GM23338 (cell line): ENCODE data around the gene BCAS1. TPM values are rescaled to one million over a fixed set of nuclear protein-coding genes. Genes with fewer than 3 reads are reported as not detected.

Experiments used
- ATAC-seq: fragments of 200-7000 bp; cut with Tn5 transposase; 3 replicates; pipeline ENCODE4 v1.9.1; 2020
- DNase-seq: peaks from one replicate; pipeline ENCODE4 v3.0.0-alpha.2; 2015; ENCODE audit warnings: low spot score
- H2AFZ ChIP-seq: fragments of 200-600 bp; sonication (generic); 2 replicates; pipeline ENCODE4 v1.8.0; 2016; ENCODE audit warnings: antibody characterized with exemption, mild to moderate bottlenecking, moderate library complexity
- H3F3A ChIP-seq: fragments of 200-600 bp; sonication (generic); replicated peaks from 2 replicates; pipeline ENCODE4 v1.8.0; 2017; ENCODE audit warnings: antibody characterized with exemption, mixed run types, low read depth
- H3K27ac ChIP-seq: fragments of 200-600 bp; sonication (generic); 2 replicates; pipeline ENCODE4 v1.6.1; 2016; ENCODE audit warnings: low read depth
- H3K27me3 ChIP-seq: fragments of 200-600 bp; sonication (generic); 2 replicates; pipeline ENCODE4 v1.8.0; 2016; ENCODE audit warnings: mild to moderate bottlenecking, mixed run types, moderate library complexity; ENCODE audit not compliant: insufficient read depth
- H3K36me3 ChIP-seq: fragments of 200-600 bp; sonication (generic); 2 replicates; pipeline ENCODE4 v1.8.0; 2016; ENCODE audit warnings: mild to moderate bottlenecking; ENCODE audit not compliant: insufficient read depth
- H3K4me1 ChIP-seq: fragments of 200-600 bp; sonication (generic); 2 replicates; pipeline ENCODE4 v1.8.0; 2016; ENCODE audit warnings: mild to moderate bottlenecking, moderate library complexity; ENCODE audit not compliant: insufficient read depth
- H3K4me2 ChIP-seq: fragments of 200-600 bp; sonication (generic); 2 replicates; pipeline ENCODE4 v1.7.1; 2017; ENCODE audit warnings: mixed run types
- H3K4me3 ChIP-seq: fragments of 200-600 bp; sonication (generic); 2 replicates; pipeline ENCODE4 v1.6.1; 2016; ENCODE audit warnings: mixed run types
- H3K79me2 ChIP-seq: fragments of 200-600 bp; sonication (generic); replicated peaks from 2 replicates; pipeline ENCODE4 v1.8.0; 2017; ENCODE audit warnings: mild to moderate bottlenecking; ENCODE audit not compliant: insufficient read depth
- H3K9me2 ChIP-seq: fragments of 200-600 bp; sonication (generic); 2 replicates; pipeline ENCODE4 v1.8.0; 2017; ENCODE audit not compliant: insufficient read depth
- H4K20me1 ChIP-seq: fragments of 200-600 bp; sonication (generic); replicated peaks from 2 replicates; pipeline ENCODE4 v1.8.0; 2017; ENCODE audit warnings: mild to moderate bottlenecking; ENCODE audit not compliant: insufficient read depth
- H3K27ac Mint-ChIP-seq: 2 replicates; pipeline ENCODE4 v1.8.0; 2020; ENCODE audit warnings: inconsistent platforms, mild to moderate bottlenecking, moderate library complexity, mixed read lengths
- H3K27me3 Mint-ChIP-seq: 3 replicates; pipeline ENCODE4 v1.8.0; 2022; ENCODE audit warnings: low read depth, mild to moderate bottlenecking, moderate library complexity, mixed read lengths, inconsistent platforms; ENCODE audit not compliant: insufficient read depth, poor library complexity
- H3K36me3 Mint-ChIP-seq: 3 replicates; pipeline ENCODE4 v1.8.0; 2021; ENCODE audit warnings: low read depth, mild to moderate bottlenecking, inconsistent platforms, moderate library complexity, mixed read lengths
- H3K4me1 Mint-ChIP-seq: 3 replicates; pipeline ENCODE4 v1.8.0; 2020; ENCODE audit warnings: mild to moderate bottlenecking, inconsistent platforms, mixed read lengths
- H3K4me3 Mint-ChIP-seq: 3 replicates; pipeline ENCODE4 v1.8.0; 2021; ENCODE audit warnings: moderate library complexity, mild to moderate bottlenecking, inconsistent platforms, mixed read lengths
- H3K9me3 Mint-ChIP-seq: 3 replicates; pipeline ENCODE4 v1.8.0; 2020; ENCODE audit warnings: moderate library complexity, mild to moderate bottlenecking, inconsistent platforms, mixed read lengths
- CREB1 ChIP-seq: fragments of 250-450 bp; sonication (Bioruptor Pico); IDR thresholded peaks from 2 replicates; pipeline ENCODE4 v1.5.0; 2020; ENCODE audit warnings: low read depth, mild to moderate bottlenecking, moderate library complexity
- EZH2 ChIP-seq: fragments of 200-600 bp; sonication (generic); IDR thresholded peaks from one replicate; pipeline ENCODE4 v1.8.0; 2017; ENCODE audit warnings: antibody characterized with exemption, mild to moderate bottlenecking, low read depth; ENCODE audit not compliant: unreplicated experiment
- EZH2phosphoT487 ChIP-seq: fragments of 200-600 bp; sonication (generic); IDR thresholded peaks from one replicate; pipeline ENCODE4 v1.8.1; 2018; ENCODE audit warnings: antibody characterized with exemption; ENCODE audit not compliant: unreplicated experiment
- NANOG ChIP-seq: IDR thresholded peaks from 2 replicates; pipeline ENCODE4 v1.6.1; 2016; ENCODE audit warnings: antibody characterized with exemption, borderline replicate concordance
- POLR2AphosphoS5 ChIP-seq: IDR thresholded peaks from 2 replicates; pipeline ENCODE4 v1.6.1; 2016; ENCODE audit warnings: antibody characterized with exemption, low read depth
- STAT1 ChIP-seq: IDR thresholded peaks from one replicate; pipeline ENCODE4 v1.6.1; 2016; ENCODE audit warnings: antibody characterized with exemption; ENCODE audit not compliant: unreplicated experiment
- ZNF114 ChIP-seq: fragments of 250-450 bp; sonication (Bioruptor Pico); IDR thresholded peaks from 2 replicates; pipeline ENCODE4 v1.5.0; 2020; ENCODE audit warnings: mild to moderate bottlenecking, moderate library complexity
- polyA plus RNA-seq: library from polyadenylated mRNA; unstranded; fragments of >200 nt; fragmentation: Nextera tagmentation; extraction: Ambion mirVana; gene quantifications from 2 replicates; pipeline ENCODE4 v1.2.1, GENCODE V29; 2016
- total RNA-seq: library from RNA; depleted of rRNA; stranded (reverse); fragments of >200 nt; shearing (Covaris generic); gene quantifications from 2 replicates; pipeline ENCODE4 v1.2.3, GENCODE V29; 2014
- TF ChIP-seq, protein P1 (sequence below): fragments of 250-450 bp; sonication (Bioruptor Pico); IDR thresholded peaks from 2 replicates; pipeline ENCODE4 v1.5.0; 2020; ENCODE audit warnings: mild to moderate bottlenecking, moderate library complexity
- TF ChIP-seq, protein P2 (sequence below): IDR thresholded peaks from one replicate; pipeline ENCODE4 v1.6.1; 2018; ENCODE audit warnings: antibody characterized with exemption; ENCODE audit not compliant: unreplicated experiment

BCAS1 gene
- total and polyA plus RNA-seq, 2 experiments from 2014 or later, result 0.17 to 0.19 TPM

DNA sequence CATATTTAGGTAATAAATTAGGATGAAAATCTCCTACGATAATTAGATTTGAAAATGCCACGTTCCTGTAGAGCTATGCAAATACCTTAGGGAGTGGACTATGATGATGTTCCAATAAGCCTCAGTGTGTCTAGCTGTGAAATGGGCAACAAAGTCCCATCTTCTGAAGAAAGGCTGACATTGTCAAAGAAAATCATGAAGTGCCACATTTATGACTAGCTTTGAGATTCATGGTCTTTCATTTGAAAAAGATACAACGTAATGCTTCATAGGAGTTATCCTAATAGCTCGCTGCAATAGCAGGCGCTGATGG is 23.8 kb upstream of the BCAS1 start:
- 0 out of 2 replicates have a peak, but pooled peaks cover 4% of the 10 kb centered on the region for H3K9me2 ChIP-seq
- no peaks in the 10 kb centered on the region for H3K36me3 ChIP-seq
- ATAC-seq, result no peak
- no peak overlapping the region for H3K4me3 Mint-ChIP-seq
- H3K4me1 ChIP-seq, result no peaks in the 10 kb centered on the region
- no peak overlapping the region for H3K27ac ChIP-seq
- no peak overlapping the region for H3K4me2 ChIP-seq
- H2AFZ ChIP-seq, result no peak overlapping the region
- no peaks in the 10 kb centered on the region for H3K27me3 ChIP-seq
- no peak overlapping the region for H3K27ac Mint-ChIP-seq
- no peaks in the 10 kb centered on the region for H3K9me3 Mint-ChIP-seq
- H4K20me1 ChIP-seq, result no peaks in the 10 kb centered on the region
- 0 out of 2 replicates have a peak, but pooled peaks cover 2% of the 10 kb centered on the region for H3F3A ChIP-seq
- DNase-seq, result no peak
- no peaks in the 10 kb centered on the region for H3K4me1 Mint-ChIP-seq
- TF ChIP-seq NANOG (no peak), STAT1 (no peak), EZH2 (no peak), POLR2AphosphoS5 (no peak), ZNF114 (no peak), CREB1 (CRISPR knock-in tag) (no peak), EZH2phosphoT487 (no peak)
- TF ChIP-seq, protein P1, sequence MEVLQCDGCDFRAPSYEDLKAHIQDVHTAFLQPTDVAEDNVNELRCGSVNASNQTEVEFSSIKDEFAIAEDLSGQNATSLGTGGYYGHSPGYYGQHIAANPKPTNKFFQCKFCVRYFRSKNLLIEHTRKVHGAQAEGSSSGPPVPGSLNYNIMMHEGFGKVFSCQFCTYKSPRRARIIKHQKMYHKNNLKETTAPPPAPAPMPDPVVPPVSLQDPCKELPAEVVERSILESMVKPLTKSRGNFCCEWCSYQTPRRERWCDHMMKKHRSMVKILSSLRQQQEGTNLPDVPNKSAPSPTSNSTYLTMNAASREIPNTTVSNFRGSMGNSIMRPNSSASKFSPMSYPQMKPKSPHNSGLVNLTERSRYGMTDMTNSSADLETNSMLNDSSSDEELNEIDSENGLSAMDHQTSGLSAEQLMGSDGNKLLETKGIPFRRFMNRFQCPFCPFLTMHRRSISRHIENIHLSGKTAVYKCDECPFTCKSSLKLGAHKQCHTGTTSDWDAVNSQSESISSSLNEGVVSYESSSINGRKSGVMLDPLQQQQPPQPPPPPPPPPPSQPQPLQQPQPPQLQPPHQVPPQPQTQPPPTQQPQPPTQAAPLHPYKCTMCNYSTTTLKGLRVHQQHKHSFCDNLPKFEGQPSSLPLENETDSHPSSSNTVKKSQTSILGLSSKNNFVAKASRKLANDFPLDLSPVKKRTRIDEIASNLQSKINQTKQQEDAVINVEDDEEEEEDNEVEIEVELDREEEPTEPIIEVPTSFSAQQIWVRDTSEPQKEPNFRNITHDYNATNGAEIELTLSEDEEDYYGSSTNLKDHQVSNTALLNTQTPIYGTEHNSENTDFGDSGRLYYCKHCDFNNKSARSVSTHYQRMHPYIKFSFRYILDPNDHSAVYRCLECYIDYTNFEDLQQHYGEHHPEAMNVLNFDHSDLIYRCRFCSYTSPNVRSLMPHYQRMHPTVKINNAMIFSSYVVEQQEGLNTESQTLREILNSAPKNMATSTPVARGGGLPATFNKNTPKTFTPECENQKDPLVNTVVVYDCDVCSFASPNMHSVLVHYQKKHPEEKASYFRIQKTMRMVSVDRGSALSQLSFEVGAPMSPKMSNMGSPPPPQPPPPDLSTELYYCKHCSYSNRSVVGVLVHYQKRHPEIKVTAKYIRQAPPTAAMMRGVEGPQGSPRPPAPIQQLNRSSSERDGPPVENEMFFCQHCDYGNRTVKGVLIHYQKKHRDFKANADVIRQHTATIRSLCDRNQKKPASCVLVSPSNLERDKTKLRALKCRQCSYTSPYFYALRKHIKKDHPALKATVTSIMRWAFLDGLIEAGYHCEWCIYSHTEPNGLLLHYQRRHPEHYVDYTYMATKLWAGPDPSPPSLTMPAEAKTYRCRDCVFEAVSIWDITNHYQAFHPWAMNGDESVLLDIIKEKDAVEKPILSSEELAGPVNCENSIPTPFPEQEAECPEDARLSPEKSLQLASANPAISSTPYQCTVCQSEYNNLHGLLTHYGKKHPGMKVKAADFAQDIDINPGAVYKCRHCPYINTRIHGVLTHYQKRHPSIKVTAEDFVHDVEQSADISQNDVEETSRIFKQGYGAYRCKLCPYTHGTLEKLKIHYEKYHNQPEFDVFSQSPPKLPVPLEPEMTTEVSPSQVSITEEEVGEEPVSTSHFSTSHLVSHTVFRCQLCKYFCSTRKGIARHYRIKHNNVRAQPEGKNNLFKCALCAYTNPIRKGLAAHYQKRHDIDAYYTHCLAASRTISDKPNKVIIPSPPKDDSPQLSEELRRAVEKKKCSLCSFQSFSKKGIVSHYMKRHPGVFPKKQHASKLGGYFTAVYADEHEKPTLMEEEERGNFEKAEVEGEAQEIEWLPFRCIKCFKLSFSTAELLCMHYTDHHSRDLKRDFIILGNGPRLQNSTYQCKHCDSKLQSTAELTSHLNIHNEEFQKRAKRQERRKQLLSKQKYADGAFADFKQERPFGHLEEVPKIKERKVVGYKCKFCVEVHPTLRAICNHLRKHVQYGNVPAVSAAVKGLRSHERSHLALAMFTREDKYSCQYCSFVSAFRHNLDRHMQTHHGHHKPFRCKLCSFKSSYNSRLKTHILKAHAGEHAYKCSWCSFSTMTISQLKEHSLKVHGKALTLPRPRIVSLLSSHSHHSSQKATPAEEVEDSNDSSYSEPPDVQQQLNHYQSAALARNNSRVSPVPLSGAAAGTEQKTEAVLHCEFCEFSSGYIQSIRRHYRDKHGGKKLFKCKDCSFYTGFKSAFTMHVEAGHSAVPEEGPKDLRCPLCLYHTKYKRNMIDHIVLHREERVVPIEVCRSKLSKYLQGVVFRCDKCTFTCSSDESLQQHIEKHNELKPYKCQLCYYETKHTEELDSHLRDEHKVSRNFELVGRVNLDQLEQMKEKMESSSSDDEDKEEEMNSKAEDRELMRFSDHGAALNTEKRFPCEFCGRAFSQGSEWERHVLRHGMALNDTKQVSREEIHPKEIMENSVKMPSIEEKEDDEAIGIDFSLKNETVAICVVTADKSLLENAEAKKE (CRISPR knock-in tag), result no peak
- TF ChIP-seq, protein P2, sequence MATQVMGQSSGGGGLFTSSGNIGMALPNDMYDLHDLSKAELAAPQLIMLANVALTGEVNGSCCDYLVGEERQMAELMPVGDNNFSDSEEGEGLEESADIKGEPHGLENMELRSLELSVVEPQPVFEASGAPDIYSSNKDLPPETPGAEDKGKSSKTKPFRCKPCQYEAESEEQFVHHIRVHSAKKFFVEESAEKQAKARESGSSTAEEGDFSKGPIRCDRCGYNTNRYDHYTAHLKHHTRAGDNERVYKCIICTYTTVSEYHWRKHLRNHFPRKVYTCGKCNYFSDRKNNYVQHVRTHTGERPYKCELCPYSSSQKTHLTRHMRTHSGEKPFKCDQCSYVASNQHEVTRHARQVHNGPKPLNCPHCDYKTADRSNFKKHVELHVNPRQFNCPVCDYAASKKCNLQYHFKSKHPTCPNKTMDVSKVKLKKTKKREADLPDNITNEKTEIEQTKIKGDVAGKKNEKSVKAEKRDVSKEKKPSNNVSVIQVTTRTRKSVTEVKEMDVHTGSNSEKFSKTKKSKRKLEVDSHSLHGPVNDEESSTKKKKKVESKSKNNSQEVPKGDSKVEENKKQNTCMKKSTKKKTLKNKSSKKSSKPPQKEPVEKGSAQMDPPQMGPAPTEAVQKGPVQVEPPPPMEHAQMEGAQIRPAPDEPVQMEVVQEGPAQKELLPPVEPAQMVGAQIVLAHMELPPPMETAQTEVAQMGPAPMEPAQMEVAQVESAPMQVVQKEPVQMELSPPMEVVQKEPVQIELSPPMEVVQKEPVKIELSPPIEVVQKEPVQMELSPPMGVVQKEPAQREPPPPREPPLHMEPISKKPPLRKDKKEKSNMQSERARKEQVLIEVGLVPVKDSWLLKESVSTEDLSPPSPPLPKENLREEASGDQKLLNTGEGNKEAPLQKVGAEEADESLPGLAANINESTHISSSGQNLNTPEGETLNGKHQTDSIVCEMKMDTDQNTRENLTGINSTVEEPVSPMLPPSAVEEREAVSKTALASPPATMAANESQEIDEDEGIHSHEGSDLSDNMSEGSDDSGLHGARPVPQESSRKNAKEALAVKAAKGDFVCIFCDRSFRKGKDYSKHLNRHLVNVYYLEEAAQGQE, result no peak
- H3K4me3 ChIP-seq, result no peak overlapping the region
- H3K27me3 Mint-ChIP-seq, result no peaks in the 10 kb centered on the region
- no peaks in the 10 kb centered on the region for H3K79me2 ChIP-seq
- H3K36me3 Mint-ChIP-seq, result no peaks in the 10 kb centered on the region
